Limb (tissue), 2 donors: ENCODE results near the gene CCDC15.
"Not testable (repeated sequence)": the region's sequence is repeated elsewhere in the genome, so short reads cannot be mapped to it uniquely, and the experiment has no call there.

Experiments used
- DNase-seq, 2 donors: peaks; one replicate each; pipeline ENCODE4 v3.0.0-alpha.2; 2016; ENCODE audit errors: extremely low spot score in 2 of 2

CCDC15 gene

GRCh38 chr11:124938970-124939369 lies 15.0 kb upstream of the CCDC15 start:
- DNase-seq, result no peak

DNA sequence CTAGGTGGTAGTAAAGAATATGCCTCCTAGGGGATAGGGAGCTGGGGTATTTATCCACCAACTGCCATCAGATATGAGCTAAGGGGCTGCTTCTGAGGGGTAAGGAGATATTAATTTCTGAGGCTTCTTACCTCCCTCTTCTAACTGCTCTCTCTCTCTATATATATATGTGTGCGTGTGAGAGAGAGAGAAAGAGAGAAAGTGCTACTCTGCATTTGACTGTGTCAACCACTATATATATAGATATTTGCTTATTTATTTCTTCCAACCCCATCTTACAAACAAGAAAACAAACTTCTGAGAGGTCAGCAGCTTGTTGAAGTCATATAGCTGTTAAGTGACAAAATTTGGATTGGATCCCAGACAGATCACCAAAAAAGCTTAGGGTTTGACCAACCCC lies 12.3 kb upstream of the CCDC15 start:
- no peak for DNase-seq

DNA sequence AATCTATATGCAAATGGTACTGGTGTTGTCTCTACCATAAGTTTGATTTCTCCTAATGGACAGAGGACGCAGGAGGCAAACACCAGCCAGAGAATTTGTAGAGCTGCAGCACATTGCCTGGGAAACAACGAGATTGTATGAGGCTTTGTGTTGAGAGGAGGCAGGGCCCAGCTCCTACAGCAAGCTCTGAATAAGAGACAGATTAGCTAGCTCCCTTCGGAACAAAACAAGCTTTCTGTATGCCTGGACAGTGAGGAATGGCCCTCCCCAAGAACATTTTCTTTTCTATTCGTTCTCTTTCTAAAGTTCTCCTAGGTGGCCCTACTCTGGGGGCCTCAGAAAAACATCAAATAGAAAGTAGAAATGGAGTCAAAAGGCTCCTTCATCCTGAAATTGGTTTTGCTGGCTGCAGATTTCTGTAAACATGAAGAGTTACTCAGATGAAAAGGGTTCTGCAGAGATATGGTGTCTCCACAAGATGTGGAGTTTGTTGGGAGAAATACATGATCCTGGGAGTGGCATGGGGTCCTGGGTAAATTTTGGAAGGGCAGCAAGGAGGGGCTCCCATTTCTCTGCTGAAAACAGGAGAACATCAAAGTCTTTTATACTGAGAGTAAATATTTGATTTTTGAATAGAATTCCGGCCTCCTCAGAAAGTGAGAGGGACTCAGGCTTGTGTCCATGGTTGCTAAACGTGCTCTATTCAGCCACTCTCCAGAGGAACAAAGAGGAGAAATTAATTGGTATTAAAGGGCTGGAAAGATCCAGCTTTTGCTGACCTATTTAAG lies 11.3 kb upstream of the CCDC15 start:
- DNase-seq, result no peak

GRCh38 chr11:124943254-124943616 lies 10.8 kb upstream of the CCDC15 start:
- DNase-seq, result no peak

- no peak for DNase-seq
Observed at GRCh38 chr11:124943741-124944140, 10.3 kb upstream of the CCDC15 start.

DNA sequence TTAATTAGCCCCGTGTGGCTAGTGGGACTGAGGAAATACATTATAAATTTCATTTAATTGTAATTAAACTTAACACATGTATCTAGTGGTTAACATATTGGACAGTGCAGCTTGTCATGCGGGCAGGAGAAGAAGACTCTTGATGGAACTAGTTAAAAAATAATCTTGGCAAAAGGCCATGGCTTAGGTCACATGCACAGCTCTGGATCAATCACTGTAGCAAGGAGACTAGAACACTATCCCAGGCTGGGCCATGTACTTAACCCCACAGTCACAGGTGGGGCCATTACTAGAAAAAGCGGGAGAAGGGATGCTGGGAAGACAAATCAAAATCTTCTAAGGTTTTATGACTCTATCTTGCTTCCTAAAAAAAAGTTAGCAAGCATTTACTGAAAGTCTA lies 9.4 kb upstream of the CCDC15 start:
- no peak for DNase-seq

DNA sequence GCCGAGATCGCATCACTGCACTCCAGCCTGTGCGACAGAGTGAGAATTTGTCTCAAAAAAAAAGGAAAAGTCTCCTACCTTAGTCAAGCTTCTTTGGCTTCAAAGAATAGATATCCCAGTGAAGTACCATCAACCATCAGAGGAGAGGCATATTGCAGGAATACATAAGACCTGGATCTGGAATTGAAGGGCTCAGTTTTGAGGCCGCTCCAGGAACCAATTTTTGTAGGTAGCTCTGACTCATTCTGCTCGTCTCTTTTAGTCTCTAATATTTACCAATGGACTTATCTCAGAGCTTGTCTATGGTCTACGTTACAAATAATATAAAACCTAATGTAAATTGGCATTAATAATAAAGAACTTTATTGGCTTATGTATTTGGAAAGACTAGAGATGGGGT lies 8.2 kb upstream of the CCDC15 start:
- no peak for DNase-seq

DNA sequence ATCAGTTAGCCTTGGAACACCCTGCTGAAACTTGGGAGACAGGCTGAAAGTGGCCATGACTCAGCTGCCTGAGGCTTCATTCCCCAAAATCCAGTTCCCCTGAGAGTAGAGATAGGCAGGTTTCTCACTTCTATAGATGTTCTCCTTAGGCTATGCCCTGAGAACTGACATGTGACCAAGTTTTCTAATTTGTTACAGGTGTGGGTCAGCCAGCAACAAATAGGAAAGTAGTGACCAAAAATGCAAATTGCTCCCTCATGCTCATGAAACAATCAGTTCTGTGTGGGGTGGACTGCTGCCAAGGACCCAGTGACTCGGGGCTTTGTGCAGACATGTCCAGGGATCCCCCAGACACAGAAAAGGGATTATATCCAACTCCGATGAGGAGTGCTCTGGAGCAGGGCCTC lies 7.3 kb upstream of the CCDC15 start:
- DNase-seq, result no peak

DNA sequence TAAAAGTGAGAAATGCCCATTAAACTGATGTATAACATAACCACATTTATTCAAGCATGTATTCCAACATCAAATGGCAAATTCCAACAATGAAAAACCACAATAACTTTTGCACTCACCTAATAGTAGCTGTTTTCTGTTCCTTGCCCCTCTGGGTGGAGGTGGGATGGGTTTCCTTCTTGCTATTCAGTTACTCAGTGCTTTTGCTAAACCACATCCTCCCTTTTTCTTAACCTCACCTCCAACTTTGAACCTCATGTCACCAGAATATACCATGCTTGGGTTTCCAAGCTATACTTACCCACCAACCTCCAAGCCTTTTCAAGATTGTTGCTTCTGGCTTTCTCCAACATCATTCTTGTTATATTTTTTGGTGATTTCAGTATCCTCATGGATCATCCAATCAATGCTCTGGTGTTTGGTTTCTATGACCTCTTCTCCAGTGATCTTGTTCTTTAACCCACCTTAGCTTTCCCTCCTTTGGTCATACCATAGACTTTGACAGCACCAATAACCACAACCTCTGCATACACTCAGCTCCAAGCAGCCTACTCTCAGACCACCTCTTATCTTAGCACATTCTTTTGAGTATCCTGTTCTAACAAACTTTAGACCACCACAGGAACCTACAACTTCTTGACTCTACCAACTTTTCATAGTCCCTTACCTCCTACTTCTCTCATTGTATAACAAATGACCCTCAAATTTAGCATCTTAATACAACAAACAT lies 3.2 kb upstream of the CCDC15 start:
- no peak for DNase-seq

- DNase-seq, result no peak
Observed at GRCh38 chr11:124951341-124951740, 2.7 kb upstream of the CCDC15 start.

- DNase-seq, result no peak
Observed at GRCh38 chr11:124954590-124954955, 571 bp downstream of the CCDC15 start.

DNA sequence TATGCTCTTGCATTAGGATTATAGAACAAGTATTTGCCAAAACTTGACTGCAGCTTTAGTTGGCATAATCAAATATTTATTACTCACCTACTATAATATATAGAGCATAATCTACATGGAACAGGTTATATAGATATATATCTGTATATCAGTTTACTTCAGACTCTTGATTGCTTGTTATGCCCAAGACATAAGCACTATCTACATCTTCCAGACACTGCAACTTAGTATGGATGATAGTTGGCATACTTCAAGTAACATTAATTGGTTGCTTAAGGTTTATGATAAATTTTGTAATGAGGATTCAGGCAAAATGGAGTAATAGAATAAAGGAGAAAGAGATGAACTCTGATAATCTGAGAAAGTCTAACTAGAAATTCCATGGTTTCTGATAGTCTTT lies 1.0 kb downstream of the CCDC15 start:
- no peak for DNase-seq

- peak in 1 of 2 donors; percentile 79 for DNase-seq
Observed at GRCh38 chr11:124961972-124962609, 8.1 kb downstream of the CCDC15 start.

GRCh38 chr11:124968197-124968596 lies 14.2 kb downstream of the CCDC15 start:
- not testable (repeated sequence) for DNase-seq

GRCh38 chr11:124970925-124971324 lies 16.9 kb downstream of the CCDC15 start:
- DNase-seq, result no peak

DNA sequence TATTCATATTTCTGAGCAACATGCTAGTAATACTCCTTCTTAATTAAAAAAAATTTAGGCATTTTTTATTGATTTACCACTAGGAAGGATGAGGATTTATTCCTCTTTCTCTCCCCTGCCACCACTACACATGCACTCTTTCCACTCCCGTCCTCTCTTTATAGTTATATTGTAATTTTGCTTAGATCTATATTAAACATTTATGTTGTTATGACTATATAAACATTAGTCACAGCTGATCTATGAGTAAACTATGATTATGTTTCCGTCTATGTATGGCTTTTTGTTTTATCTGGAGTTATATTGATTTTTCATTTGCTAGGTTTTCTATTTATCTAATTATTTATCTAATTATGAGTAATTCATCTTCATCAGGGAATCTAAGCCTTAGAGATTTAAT lies 17.8 kb downstream of the CCDC15 start:
- no peak for DNase-seq

DNA sequence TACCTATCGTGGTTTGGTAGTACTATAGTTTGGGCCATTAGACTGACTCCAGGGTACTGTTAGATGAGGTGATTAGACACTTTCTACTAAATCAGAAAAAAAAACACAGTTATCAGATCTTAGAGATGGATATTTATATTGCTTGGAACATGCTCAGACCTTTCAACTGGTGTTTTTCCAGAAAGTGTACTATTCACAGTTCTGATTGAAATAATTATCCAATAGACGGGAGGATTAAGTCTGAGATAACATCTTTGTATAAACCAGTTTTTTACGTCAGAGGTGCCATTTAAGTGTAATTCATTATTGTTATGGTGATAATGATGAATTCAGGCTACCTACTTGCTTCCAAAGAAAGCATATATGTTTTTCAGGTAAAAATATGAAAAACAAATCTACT lies 22.5 kb downstream of the CCDC15 start:
- DNase-seq, result no peak

- DNase-seq, result no peak
Observed at GRCh38 chr11:124977006-124977405, 23.0 kb downstream of the CCDC15 start.

- DNase-seq, result no peak
Observed at GRCh38 chr11:124978316-124978715, 24.3 kb downstream of the CCDC15 start.

- no peak for DNase-seq
Observed at GRCh38 chr11:124982043-124982442, 28.0 kb downstream of the CCDC15 start.

DNA sequence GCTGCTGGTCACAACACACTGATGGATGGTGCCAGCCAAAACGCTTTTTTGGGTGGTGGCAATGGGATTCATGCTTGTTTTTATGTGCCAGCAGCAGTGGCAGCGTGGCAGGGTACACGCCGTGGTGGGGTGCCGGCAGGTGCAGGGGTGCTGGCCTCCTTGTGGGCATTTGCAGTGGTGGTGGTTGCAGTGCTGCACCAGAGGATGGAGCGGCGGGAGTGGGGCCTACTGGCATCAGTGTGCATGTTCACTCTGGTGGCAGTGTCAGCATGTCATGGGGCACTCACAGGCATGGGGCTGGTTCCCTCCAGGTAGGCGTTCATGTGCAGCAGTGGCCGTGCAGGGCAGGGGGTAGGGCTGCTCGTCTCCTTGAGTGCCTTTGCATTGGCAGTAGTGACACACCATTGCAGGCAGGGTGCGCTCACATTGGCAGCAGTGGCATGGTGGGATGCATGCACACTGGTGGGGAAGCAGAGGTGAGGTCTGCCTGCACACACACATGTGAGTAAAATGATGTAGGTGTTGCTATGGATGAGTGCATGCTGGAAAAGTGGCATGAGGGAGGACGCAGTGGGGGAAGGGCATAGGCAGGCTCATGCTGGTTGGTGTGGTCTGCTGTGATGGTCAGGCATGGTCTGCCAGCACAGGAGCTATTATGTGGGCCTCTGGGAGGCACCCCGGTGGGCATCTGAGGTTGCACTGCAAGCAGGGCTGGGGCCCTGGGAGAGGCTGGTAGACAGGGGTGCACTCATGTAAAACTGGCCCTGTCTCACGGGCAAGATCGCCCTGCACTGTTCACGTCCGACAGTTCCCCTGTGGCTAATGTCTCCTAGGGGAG lies 29.9 kb downstream of the CCDC15 start:
- DNase-seq, result no peak

- DNase-seq, result no peak
Observed at GRCh38 chr11:124984512-124984854, 30.5 kb downstream of the CCDC15 start.
